Thoracic aorta (tissue), 2 donors: ENCODE data around the gene NKD1. TPM values are rescaled to one million over a fixed set of nuclear protein-coding genes. Genes with fewer than 3 reads are reported as not detected.
"Not testable (repeated sequence)": the region's sequence is repeated elsewhere in the genome, so short reads cannot be mapped to it uniquely, and the experiment has no call there.

Source experiments
- ATAC-seq: fragments of 150-250 bp; one replicate; pipeline ENCODE4 v1.8.0; 2017; ENCODE audit warnings: low read depth; ENCODE audit not compliant: insufficient number of reproducible peaks, low FRiP score
- DNase-seq: peaks from one replicate; pipeline ENCODE4 v3.0.0-alpha.2; 2020; ENCODE audit warnings: low spot score
- H3K27ac ChIP-seq, 2 donors: fragments of 200-600 bp; sonication (generic); 1 replicate in 1 of 2; 2 replicates in 1 of 2; pipeline ENCODE4 v1.5.1; 2016; ENCODE audit warnings: mild to moderate bottlenecking in 2 of 2, moderate library complexity in 2 of 2
- H3K27me3 ChIP-seq: fragments of 200-600 bp; sonication (generic); replicated peaks from 2 replicates; pipeline ENCODE4 v1.6.0; 2016; ENCODE audit warnings: mild to moderate bottlenecking; ENCODE audit not compliant: insufficient read depth
- H3K36me3 ChIP-seq: fragments of 200-600 bp; sonication (generic); one replicate; pipeline ENCODE4 v1.5.1; 2016
- H3K4me1 ChIP-seq, 2 donors: fragments of 200-600 bp; sonication (generic); 1 replicate in 1 of 2; 2 replicates in 1 of 2; pipeline versions ENCODE4 v1.5.1 to v1.6.0; 2016; ENCODE audit warnings: low read depth in 2 of 2, mild to moderate bottlenecking in 1 of 2; ENCODE audit not compliant: control insufficient read depth in 1 of 2
- H3K4me3 ChIP-seq: fragments of 200-600 bp; sonication (generic); 2 replicates; pipeline ENCODE4 v1.5.1; 2016; ENCODE audit warnings: mild to moderate bottlenecking
- H3K9me3 ChIP-seq: fragments of 200-600 bp; sonication (generic); 2 replicates; pipeline ENCODE4 v1.5.1; 2016
- CTCF ChIP-seq: fragments of 200-600 bp; sonication (generic); IDR thresholded peaks from one replicate; pipeline ENCODE4 v1.5.1; 2019; ENCODE audit warnings: antibody characterized with exemption
- total RNA-seq, 2 donors: library from RNA; depleted of rRNA; stranded (reverse); fragments of >200 nt; gene quantifications; one replicate each; pipeline versions ENCODE4 v1.1.0 to v1.2.3, GENCODE V29; 2016

The NKD1 gene
- total RNA-seq, 2 donors from 2014 or later, result 30.2 to 41.7 TPM

- Histone ChIP-seq H3K9me3 (no peaks in the 10 kb centered on the region), H3K36me3 (no peaks in the 10 kb centered on the region), H3K4me1 (peaks cover 24 to 47% of the 10 kb centered on the region in 2 donors), H3K27me3 (no peaks in the 10 kb centered on the region), H3K4me3 (no peak overlapping the region), H3K27ac (no peak overlapping the region)
- TF ChIP-seq CTCF, result no peak
- ATAC-seq (no peak), DNase-seq (no peak)
These were observed 46.1 kb upstream of the NKD1 start for GRCh38 chr16:50501986-50502615.

GRCh38 chr16:50502616-50503011, 45.6 kb upstream of the NKD1 start:
- Histone ChIP-seq H3K36me3 (no peaks in the 10 kb centered on the region), H3K4me3 (no peak overlapping the region), H3K27me3 (no peaks in the 10 kb centered on the region), H3K4me1 (peaks cover 24 to 42% of the 10 kb centered on the region in 2 donors), H3K9me3 (no peaks in the 10 kb centered on the region), H3K27ac (no peak overlapping the region)
- no peak for TF ChIP-seq CTCF
- ATAC-seq (no peak), DNase-seq (no peak)

- not testable (repeated sequence) for ATAC-seq, H3K4me3 ChIP-seq, H3K36me3 ChIP-seq, H3K27me3 ChIP-seq, H3K27ac ChIP-seq, H3K9me3 ChIP-seq, DNase-seq
- H3K4me1 ChIP-seq, result peaks cover 15 to 28% of the 10 kb centered on the region in 2 donors
These were observed 44.2 kb upstream of the NKD1 start for GRCh38 chr16:50503868-50504531.

GRCh38 chr16:50505115-50505514, 43.1 kb upstream of the NKD1 start:
- Histone ChIP-seq H3K27me3 (no peaks in the 10 kb centered on the region), H3K4me1 (peaks cover 4 to 17% of the 10 kb centered on the region in 2 donors), H3K4me3 (no peak overlapping the region), H3K9me3 (no peaks in the 10 kb centered on the region), H3K36me3 (no peaks in the 10 kb centered on the region), H3K27ac (no peak overlapping the region)
- ATAC-seq (no peak), DNase-seq (no peak)
- no peak for TF ChIP-seq CTCF

GRCh38 chr16:50505714-50506542, 42.3 kb upstream of the NKD1 start:
- Histone ChIP-seq H3K27ac (no peak overlapping the region), H3K27me3 (no peaks in the 10 kb centered on the region), H3K9me3 (no peaks in the 10 kb centered on the region), H3K4me1 (peaks cover 0 to 9% of the 10 kb centered on the region in 2 donors), H3K4me3 (no peak overlapping the region), H3K36me3 (no peaks in the 10 kb centered on the region)
- DNase-seq (no peak), ATAC-seq (no peak)
- TF ChIP-seq CTCF, result no peak
